ENCODE measurements around the gene GTF3C5. TPM values are rescaled to one million over a fixed set of nuclear protein-coding genes. Genes with fewer than 3 reads are reported as not detected.

The GTF3C5 gene
- total and polyA plus RNA-seq, 2 of the 4 experiments (the other 2 are of a cell fraction), result 49.1 to 52.3 TPM

DNA sequence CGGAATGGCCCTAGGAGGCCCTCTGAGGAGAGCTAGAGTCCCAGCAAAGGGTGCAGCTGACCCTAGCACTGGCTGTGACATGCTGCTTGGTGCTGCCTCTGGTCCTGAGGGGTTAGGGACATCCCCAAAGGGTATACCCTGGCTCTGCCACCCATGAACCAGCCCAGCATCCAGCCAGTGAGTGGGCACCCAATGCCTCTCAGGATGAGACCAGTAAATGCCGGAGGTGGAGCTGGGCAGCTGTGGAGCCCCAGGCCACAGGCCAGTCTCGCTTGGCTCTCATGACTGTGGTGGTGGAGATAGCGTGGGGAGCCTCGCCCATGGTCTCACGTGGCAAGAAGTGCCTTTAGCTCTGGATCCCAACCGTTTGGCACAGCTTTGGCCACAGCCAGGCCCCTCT, 27.3 kb downstream of the GTF3C5 start:
- Histone ChIP-seq H3K4me3 (ENCODE audit: insufficient read depth, low read depth, low read length) (no peak overlapping the region), H3K14ac (replicated peaks; ENCODE audit: low read depth, low read length) (no peak overlapping the region), H3K4me2 (ENCODE audit: low read depth, low read length) (no peak overlapping the region), H3K79me1 (ENCODE audit: low read depth in 1 of 2, low read length in 2 of 2) (no peaks in the 10 kb centered on the region), H3K23ac (ENCODE audit: low read depth, low read length) (no peak overlapping the region), H3K4ac (ENCODE audit: low read depth, low read length) (no peak overlapping the region), H2BK5ac (ENCODE audit: low read depth, low read length, poor library complexity, severe bottlenecking) (no peak overlapping the region), H3K9me3 (ENCODE audit: control insufficient read depth, insufficient read depth, low read length) (no peaks in the 10 kb centered on the region), H4K20me1 (ENCODE audit: insufficient read depth, low read length) (no peaks in the 10 kb centered on the region), H4K5ac (ENCODE audit: low read depth, low read length) (no peak overlapping the region), H2BK120ac (ENCODE audit: low read depth, low read length) (no peak overlapping the region), H3K9me1 (ENCODE audit: insufficient read depth, low read length) (no peaks in the 10 kb centered on the region), H2AK9ac (replicated peaks; ENCODE audit: low read depth, low read length, poor library complexity) (no peak overlapping the region), H2BK20ac (ENCODE audit: low read depth, low read length) (no peak overlapping the region), H3K27ac (ENCODE audit: insufficient read depth, low read length) (no peak overlapping the region), H3K18ac (ENCODE audit: low read depth, low read length) (no peak overlapping the region), H3K27me3 (ENCODE audit: control insufficient read depth, insufficient read depth, low read length) (no peaks in the 10 kb centered on the region), H3K4me1 (ENCODE audit: control insufficient read depth, insufficient read depth, low read length) (peaks cover 3% of the 10 kb centered on the region; the same call in 1 of the 2 replicates), H4K8ac (ENCODE audit: low read depth in 2 of 2, low read length in 2 of 2) (no peak overlapping the region), H3K56ac (ENCODE audit: extremely low read depth, insufficient read depth, low read length) (no peak overlapping the region), H2AK5ac (ENCODE audit: low read depth, low read length) (no peak overlapping the region), H3K36me3 (ENCODE audit: control insufficient read depth, insufficient read depth, low read length) (peaks cover 45% of the 10 kb centered on the region), H2BK15ac (ENCODE audit: low read depth, low read length) (no peak overlapping the region), H3K9ac (ENCODE audit: low read depth, low read length) (no peak overlapping the region), H2AFZ (replicated peaks; ENCODE audit: low read length, poor library complexity) (no peak overlapping the region), H4K91ac (ENCODE audit: insufficient read depth, low read depth, low read length) (no peak overlapping the region)
- no TSS peak for BruUV-seq (replicated peaks)
- POLR2A ChIA-PET (ENCODE audit: unreplicated experiment), result no interaction called here
- DNase-seq (no peak), ATAC-seq (ENCODE audit: low read depth) (no peak)
- dilution Hi-C loops (cut with HindIII; ENCODE audit: low sequenced_read_pairs, unreplicated experiment) (no loop called here), in situ Hi-C loops (cut with MboI; ENCODE audit: low sequenced_read_pairs) (no loop called here), intact Hi-C loops (cut with micrococcal nuclease) (no loop called here)
- CTCF ChIA-PET, result no interaction called here
- WGBS, 2 experiments (ENCODE audit: extremely low coverage in 2 of 2, insufficient read length in 1 of 2), result no CpG with 5 or more reads among the region's 7 CpGs
- TF ChIP-seq ELK1 (IDR thresholded peaks at IDR 0.05; ENCODE audit: borderline replicate concordance, low read depth, low read length), result no peak
- TF ChIP-seq SMC3 (IDR thresholded peaks at IDR 0.05; ENCODE audit: low read depth, low read length), result no peak
- no peak for TF ChIP-seq BHLHE40 (IDR thresholded peaks at IDR 0.05; ENCODE audit: low read depth, low read length)
- no peak for TF ChIP-seq MAFK (IDR thresholded peaks at IDR 0.05; ENCODE audit: low read depth, low read length)
- TF ChIP-seq CHD1 (IDR thresholded peaks at IDR 0.05; ENCODE audit: low read depth, low read length), result no peak
- no peak for TF ChIP-seq CEBPB (IDR thresholded peaks at IDR 0.05; ENCODE audit: low read depth, low read length)
- TF ChIP-seq RFX5 (IDR thresholded peaks at IDR 0.05; ENCODE audit: low read depth, low read length), result no peak
- no peak for TF ChIP-seq USF2 (IDR thresholded peaks at IDR 0.05; ENCODE audit: low read depth, low read length)
- TF ChIP-seq NFE2L2 (IDR thresholded peaks at IDR 0.05; ENCODE audit: low read depth, low read length), result no peak
- TF ChIP-seq POLR2A (IDR thresholded peaks at IDR 0.05; ENCODE audit: low read depth, low read length), result no peak
- TF ChIP-seq MAZ (IDR thresholded peaks at IDR 0.05; ENCODE audit: borderline replicate concordance, low read depth, low read length), result no peak
- no peak for TF ChIP-seq FOS (IDR thresholded peaks at IDR 0.05; ENCODE audit: low read depth, low read length)
- no peak for TF ChIP-seq RAD21 (IDR thresholded peaks at IDR 0.05; ENCODE audit: low read length)
